COLO668 (cell line): ENCODE results near the gene TSPAN1.
A peak's percentile ranks its signal among the peaks of the same experiment; 100 is the strongest.

Experiments
- DNase-seq: peaks from one replicate; lab custom pipeline; 2025; ENCODE audit not compliant: unreplicated experiment; lab: John Stamatoyannopoulos, UW

The TSPAN1 gene, protein sequence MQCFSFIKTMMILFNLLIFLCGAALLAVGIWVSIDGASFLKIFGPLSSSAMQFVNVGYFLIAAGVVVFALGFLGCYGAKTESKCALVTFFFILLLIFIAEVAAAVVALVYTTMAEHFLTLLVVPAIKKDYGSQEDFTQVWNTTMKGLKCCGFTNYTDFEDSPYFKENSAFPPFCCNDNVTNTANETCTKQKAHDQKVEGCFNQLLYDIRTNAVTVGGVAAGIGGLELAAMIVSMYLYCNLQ

GRCh38 chr1:46174448-46175231 lies at the start of gene TSPAN1:
TSPAN1 (plus strand) TSS chr1:46175087; CDS start chr1:46181108, 6,021 bp downstream.
- no peak for DNase-seq

DNA sequence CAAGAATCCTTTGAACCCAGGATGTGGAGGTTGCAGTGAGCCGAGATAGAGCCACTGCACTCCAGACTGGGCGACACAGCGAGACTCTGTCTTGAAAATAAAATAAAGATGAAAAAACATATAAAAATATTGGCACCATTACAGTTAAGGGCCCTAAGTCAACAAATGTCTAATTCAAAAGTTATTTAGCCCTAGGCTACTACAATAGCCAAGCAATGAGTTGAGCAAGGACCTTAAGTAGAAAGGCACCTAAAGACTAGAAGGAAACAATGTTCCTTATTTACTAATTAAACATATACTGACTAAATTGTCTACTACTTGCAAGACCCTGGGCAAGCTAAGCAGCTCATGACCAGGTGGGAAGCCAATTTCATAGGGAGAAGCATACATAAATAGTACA lies 46.5 kb upstream of the TSPAN1 start:
- no peak for DNase-seq

GRCh38 chr1:46130121-46130520 lies 44.8 kb upstream of the TSPAN1 start:
- no peak for DNase-seq

- DNase-seq, result no peak
These were observed 44.3 kb upstream of the TSPAN1 start for GRCh38 chr1:46130606-46131005.

- DNase-seq, result no peak
These were observed 43.8 kb upstream of the TSPAN1 start for GRCh38 chr1:46131093-46131492.

GRCh38 chr1:46131712-46132528 lies 43.0 kb upstream of the TSPAN1 start:
- peak; percentile 75 for DNase-seq

DNA sequence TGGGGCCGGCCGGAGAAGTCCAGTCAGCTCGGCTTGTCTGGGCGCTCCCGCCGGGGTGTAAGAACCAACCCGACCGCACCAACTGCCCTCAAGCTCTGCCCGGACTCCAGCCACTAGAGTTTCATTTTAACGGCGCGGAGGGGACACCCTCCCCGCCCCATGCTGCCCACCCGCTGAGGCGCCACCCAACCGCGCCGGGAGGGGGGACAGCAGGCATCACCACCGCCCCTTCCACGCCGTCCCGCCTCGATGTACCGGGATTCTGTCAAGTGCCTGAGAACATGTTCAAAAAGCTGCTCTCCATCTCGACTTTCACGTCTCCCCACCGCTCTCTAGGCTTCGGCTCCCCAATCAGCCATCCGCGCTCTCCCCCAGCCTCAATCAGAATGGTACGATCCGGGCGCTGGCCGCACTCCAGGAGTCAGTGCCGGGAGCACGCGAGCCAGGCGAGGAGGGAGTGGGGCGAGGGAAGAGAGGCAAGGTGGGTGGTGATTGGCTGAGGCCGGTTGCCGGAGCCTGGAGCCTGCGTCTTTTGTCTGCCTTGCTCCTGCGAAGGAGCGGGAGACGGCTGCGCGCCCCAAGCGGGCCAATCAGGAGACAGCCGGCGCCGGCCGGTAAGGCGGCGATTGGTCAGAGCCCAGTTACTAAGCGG lies 42.2 kb upstream of the TSPAN1 start, which contains the start of gene PIK3R3:
Gene PIK3R3, minus strand, starts transcription at position 101 of the 652 bp plus-strand sequence. CDS start 677 bp downstream, outside the sequence.
- DNase-seq, result peak; percentile 100

GRCh38 chr1:46133181-46133658 lies 41.7 kb upstream of the TSPAN1 start:
- DNase-seq, result peak; percentile 93

GRCh38 chr1:46133781-46134350 lies 41.0 kb upstream of the TSPAN1 start:
- DNase-seq, result no peak

DNA sequence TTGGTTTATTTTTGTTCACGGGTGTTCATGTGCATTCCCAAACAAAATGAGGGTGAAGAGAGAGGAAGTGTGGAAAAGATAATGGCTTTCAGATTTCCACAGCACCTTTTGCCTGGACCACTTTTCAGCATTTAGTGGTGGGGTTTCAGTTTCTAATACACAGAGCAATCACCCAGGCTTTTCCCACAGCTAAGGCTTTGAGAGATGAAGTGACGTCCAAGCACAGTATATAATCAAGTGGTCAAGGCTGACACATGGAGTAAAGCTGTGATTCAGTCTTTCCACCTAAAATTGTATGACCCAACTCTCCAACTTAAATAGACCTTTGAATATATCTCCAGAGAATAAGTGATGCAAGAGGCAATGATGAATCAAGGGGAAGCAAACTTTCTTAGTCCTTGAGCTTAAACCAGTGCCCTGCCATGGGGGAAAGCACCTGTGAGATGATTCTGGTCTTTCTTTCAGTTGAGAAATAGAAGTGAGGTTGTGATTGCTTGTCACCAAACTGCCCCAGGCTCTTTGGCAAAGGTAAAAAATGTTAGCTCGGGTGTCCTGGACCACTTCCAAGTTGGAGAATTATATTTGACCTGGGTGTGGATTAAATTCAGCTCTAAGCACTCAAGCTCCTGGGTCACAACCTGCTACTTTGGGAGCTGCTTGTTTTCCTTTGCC lies 40.1 kb upstream of the TSPAN1 start:
- DNase-seq, result peak; percentile 28

DNA sequence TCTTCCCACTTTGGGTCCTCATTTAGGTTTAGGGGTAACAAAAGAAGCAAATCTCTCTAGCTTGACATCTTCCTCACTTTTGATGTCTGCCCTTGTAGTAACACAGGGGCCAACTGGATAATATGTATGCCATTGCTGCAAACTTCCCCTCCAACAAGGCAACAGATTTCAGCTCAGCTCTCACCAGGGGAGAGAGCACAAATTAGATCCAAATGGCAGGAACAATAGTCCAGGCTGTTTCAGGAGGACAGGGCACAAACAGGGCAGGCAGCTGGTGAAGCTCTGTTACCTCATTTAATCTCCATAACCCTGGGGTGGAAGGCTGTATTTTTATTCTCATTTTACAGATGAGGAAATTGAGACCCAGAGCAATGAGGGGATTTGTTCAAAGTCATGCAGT lies 38.2 kb upstream of the TSPAN1 start:
- no peak for DNase-seq

- no peak for DNase-seq
These were observed 37.0 kb upstream of the TSPAN1 start for GRCh38 chr1:46137916-46138315.

- DNase-seq, result no peak
These were observed 26.6 kb upstream of the TSPAN1 start for GRCh38 chr1:46148318-46148717.

DNA sequence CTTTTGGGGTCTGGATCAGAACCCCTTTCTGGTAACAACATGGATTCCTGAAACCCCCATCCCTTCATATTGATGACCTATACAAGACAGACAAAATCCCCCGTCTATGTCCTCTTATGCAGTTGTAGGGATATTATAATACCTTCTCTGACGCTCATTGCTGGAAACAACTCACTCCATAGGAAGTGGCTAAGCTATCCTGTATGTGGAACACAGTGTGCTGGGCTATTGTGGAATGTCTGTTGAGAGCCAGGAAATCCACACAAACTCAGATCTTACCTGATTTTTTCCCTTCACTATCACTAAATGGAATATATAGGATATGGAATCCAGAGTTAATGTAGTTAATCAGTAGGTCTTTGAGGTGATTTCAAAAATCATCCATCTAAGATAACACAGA lies 24.8 kb upstream of the TSPAN1 start:
- no peak for DNase-seq

DNA sequence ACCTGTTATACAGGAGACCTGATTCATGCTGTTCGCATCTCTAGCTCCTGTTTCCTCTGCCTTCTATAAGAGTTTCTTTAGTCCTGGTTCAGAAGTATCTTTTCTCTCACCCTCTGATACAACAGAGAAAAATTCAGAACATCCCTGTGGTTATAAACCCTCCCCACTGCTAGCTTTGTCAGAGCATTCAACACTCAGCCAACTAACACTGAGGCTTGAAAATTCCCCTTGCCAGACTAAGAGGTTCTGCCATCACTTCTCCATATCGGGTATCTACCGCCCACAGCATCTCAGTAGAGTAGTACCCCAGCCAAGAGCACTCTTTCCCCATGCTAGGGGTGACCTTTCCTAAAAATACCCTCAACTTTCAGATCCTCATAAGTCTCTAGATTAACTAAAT lies 22.9 kb upstream of the TSPAN1 start:
- no peak for DNase-seq

DNA sequence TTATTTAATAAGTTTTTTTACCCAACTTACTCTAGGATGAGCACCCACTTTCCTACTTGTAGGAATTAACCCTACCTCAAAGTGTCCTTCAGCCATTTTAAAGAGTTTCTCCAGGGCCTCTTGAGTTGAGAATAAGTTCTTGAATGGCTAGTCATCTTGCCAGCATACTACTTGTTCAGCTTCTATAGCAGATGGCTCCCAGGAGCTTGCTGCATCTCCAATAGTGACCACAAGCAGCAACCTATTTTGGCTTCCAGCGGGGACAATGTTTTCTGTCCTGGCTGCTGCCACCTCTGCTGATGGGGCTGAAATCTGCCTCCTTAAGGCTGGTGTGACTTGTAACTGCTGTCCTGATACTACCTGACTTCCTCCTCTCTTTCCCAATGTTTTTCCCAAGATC lies 21.7 kb upstream of the TSPAN1 start:
- DNase-seq, result no peak

- no peak for DNase-seq
These were observed 21.2 kb upstream of the TSPAN1 start for GRCh38 chr1:46153732-46154131.

GRCh38 chr1:46157916-46158311 lies 17.0 kb upstream of the TSPAN1 start:
- DNase-seq, result no peak

DNA sequence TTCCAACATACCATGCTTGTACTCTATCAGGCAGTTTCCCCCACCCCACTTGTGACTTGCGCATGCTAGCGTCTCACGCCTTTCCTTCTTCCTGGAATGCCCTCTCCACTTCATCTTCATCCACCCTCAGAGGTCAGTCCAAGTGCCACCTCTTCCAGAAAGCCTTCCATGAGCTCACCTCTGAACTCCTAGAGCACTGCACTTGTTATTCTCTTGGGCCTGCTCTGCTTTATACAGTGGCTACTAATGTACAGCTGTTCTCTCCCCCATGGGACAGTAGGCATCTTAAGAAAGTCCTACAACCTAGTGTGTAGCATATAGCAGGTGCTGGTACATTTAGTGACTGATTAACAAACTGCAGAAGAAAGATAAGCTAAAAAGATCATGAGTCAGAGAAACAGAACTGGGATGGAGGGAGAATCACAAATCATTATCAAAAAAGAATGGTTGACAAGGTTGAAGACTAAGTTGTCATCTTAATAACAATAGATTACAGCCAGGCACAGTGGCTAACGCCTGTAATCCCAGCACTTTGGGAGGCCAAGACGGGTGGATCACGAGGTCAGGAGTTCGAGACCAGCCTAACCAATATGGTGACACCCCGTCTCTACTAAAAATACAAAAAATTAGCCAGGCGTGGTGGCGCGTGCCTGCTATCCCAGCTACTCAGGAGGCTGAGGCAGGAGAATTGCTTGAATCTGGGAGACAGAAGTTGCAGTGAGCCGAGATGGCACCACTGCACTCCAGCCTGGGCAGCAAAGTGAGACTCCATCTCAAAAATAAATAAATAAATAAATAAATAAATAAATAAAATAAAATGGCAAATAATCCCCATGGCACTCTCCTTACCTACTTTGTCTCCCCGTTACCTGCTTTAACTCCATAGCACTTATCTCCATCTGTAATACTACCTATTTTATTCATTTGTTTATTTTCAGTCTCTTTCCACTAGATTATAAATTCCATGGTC lies 16.3 kb upstream of the TSPAN1 start:
- DNase-seq, result no peak
